ENCODE results near the gene IL4R. TPM values are rescaled to one million over a fixed set of nuclear protein-coding genes. Genes with fewer than 3 reads are reported as not detected.

Gene IL4R
- total and polyA plus RNA-seq, 2 experiments from 2014 or later = 6.4 to 17.6 TPM

DNA sequence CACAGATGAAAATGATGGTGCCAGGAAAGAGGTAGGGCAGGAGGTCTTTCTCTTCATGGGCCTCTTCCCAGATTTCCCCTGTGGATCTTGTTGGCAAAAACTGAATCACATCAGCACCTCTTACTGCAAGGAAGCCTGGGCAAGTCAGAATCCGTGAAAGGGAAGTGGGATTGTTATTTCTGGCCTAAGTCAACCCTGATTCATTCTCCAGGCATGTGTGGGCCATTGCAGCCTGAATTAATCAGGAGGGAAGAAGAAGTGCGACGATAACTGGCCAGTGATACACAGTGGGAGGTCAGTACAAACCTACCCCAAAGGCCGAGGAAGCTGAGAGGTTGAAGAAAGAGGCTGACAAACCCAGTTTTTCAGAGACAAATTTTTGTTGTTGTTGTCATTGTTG lies 27.3 kb upstream of the IL4R start:
- Histone ChIP-seq H3K27me3 (ENCODE audit: insufficient read depth) (no peaks in the 10 kb centered on the region), H3K4me3 (no peak overlapping the region), H3K79me2 (replicated peaks; ENCODE audit: insufficient read depth) (no peaks in the 10 kb centered on the region), H3K4me1 (ENCODE audit: insufficient read depth) (no peaks in the 10 kb centered on the region), H3K27ac (ENCODE audit: low read depth) (no peak overlapping the region), H3K9me2 (ENCODE audit: insufficient read depth) (no peaks in the 10 kb centered on the region), H4K20me1 (replicated peaks; ENCODE audit: insufficient read depth) (no peaks in the 10 kb centered on the region; the same call in 1 of the 2 replicates), H3K4me2 (no peak overlapping the region), H2AFZ (no peak overlapping the region), H3F3A (replicated peaks; ENCODE audit: low read depth) (no peaks in the 10 kb centered on the region), H3K36me3 (ENCODE audit: insufficient read depth) (no peaks in the 10 kb centered on the region)
- H3K27me3 Mint-ChIP-seq (ENCODE audit: insufficient read depth, low read depth, poor library complexity) = peaks cover 5% of the 10 kb centered on the region
- DNase-seq (ENCODE audit: low spot score) = no peak
- H3K36me3 Mint-ChIP-seq (ENCODE audit: low read depth) = peaks cover 3% of the 10 kb centered on the region; the same call in 2 of the 3 replicates
- peaks cover 3% of the 10 kb centered on the region; the same call in 1 of the 3 replicates for H3K9me3 Mint-ChIP-seq
- no peak overlapping the region for H3K4me3 Mint-ChIP-seq
- no peak for ATAC-seq
- TF ChIP-seq EZH2 (IDR thresholded peaks at IDR 0.05; ENCODE audit: low read depth, unreplicated experiment) (no peak), POLR2AphosphoS5 (IDR thresholded peaks at IDR 0.05; ENCODE audit: low read depth) (no peak), NANOG (IDR thresholded peaks at IDR 0.05; ENCODE audit: borderline replicate concordance) (no peak), CREB1 (CRISPR knock-in tag; IDR thresholded peaks at IDR 0.05; ENCODE audit: low read depth) (no peak), JUNB (IDR thresholded peaks at IDR 0.05; ENCODE audit: unreplicated experiment) (no peak), STAT1 (IDR thresholded peaks at IDR 0.05; ENCODE audit: unreplicated experiment) (no peak), ZNF331 (CRISPR knock-in tag; IDR thresholded peaks at IDR 0.05; ENCODE audit: low read depth) (no peak), ZNF462 (CRISPR knock-in tag; IDR thresholded peaks at IDR 0.05) (no peak), CTCF (conservative IDR thresholded peaks at IDR 0.05; ENCODE audit: low read depth in 2 of 2) (no peak), ETS1 (IDR thresholded peaks at IDR 0.05) (no peak), EZH2phosphoT487 (IDR thresholded peaks at IDR 0.05; ENCODE audit: unreplicated experiment) (no peak), ZNF114 (CRISPR knock-in tag; IDR thresholded peaks at IDR 0.05) (no peak)
- TF ChIP-seq, protein P1, sequence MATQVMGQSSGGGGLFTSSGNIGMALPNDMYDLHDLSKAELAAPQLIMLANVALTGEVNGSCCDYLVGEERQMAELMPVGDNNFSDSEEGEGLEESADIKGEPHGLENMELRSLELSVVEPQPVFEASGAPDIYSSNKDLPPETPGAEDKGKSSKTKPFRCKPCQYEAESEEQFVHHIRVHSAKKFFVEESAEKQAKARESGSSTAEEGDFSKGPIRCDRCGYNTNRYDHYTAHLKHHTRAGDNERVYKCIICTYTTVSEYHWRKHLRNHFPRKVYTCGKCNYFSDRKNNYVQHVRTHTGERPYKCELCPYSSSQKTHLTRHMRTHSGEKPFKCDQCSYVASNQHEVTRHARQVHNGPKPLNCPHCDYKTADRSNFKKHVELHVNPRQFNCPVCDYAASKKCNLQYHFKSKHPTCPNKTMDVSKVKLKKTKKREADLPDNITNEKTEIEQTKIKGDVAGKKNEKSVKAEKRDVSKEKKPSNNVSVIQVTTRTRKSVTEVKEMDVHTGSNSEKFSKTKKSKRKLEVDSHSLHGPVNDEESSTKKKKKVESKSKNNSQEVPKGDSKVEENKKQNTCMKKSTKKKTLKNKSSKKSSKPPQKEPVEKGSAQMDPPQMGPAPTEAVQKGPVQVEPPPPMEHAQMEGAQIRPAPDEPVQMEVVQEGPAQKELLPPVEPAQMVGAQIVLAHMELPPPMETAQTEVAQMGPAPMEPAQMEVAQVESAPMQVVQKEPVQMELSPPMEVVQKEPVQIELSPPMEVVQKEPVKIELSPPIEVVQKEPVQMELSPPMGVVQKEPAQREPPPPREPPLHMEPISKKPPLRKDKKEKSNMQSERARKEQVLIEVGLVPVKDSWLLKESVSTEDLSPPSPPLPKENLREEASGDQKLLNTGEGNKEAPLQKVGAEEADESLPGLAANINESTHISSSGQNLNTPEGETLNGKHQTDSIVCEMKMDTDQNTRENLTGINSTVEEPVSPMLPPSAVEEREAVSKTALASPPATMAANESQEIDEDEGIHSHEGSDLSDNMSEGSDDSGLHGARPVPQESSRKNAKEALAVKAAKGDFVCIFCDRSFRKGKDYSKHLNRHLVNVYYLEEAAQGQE (IDR thresholded peaks at IDR 0.05; ENCODE audit: unreplicated experiment) = no peak
- no peak overlapping the region; the same call in 1 of the 2 replicates for H3K27ac Mint-ChIP-seq
- peaks cover 3% of the 10 kb centered on the region for H3K4me1 Mint-ChIP-seq

Data from GM23338 (cell line).